Neural crest cell (in vitro differentiated cells): ENCODE data around the gene PIN1. TPM values are rescaled to one million over a fixed set of nuclear protein-coding genes. Genes with fewer than 3 reads are reported as not detected.
"Not testable (repeated sequence)": the region's sequence is repeated elsewhere in the genome, so short reads cannot be mapped to it uniquely, and the experiment has no call there.

ENCODE experiments used
- DNase-seq: peaks from one replicate; pipeline ENCODE4 v3.0.0; 2021; ENCODE audit warnings: low read depth, mixed read lengths, low spot score
- H3K27ac Mint-ChIP-seq: one replicate; pipeline ENCODE4 v1.8.0; 2021; ENCODE audit warnings: mild to moderate bottlenecking, mixed read lengths; ENCODE audit not compliant: unreplicated experiment
- H3K27me3 Mint-ChIP-seq: 2 replicates; pipeline ENCODE4 v1.8.0; 2021; ENCODE audit warnings: low read depth, mild to moderate bottlenecking, mixed read lengths
- H3K36me3 Mint-ChIP-seq: 2 replicates; pipeline ENCODE4 v1.8.0; 2021; ENCODE audit warnings: low read depth, mild to moderate bottlenecking, mixed read lengths
- H3K4me1 Mint-ChIP-seq: 2 replicates; pipeline ENCODE4 v1.8.0; 2021; ENCODE audit warnings: mixed read lengths
- H3K4me3 Mint-ChIP-seq: one replicate; pipeline ENCODE4 v1.8.0; 2021; ENCODE audit warnings: mild to moderate bottlenecking, mixed read lengths
- H3K9me3 Mint-ChIP-seq: 2 replicates; pipeline ENCODE4 v1.8.0; 2021; ENCODE audit warnings: mixed read lengths
- CTCF ChIP-seq: fragments of 200-600 bp; sonication (generic); conservative IDR thresholded peaks from 2 replicates; pipeline ENCODE4 v1.5.0; 2021; ENCODE audit warnings: antibody characterized with exemption, mild to moderate bottlenecking
- long read RNA-seq: library from polyadenylated mRNA; unstranded; transcript quantifications from one replicate; pipeline ENCODE4 v2.0.0, GENCODE V29; 2020
- total RNA-seq: library from RNA; stranded (reverse); gene quantifications from 2 replicates; pipeline ENCODE4 v1.2.1, GENCODE V29; 2021

The PIN1 gene
- 117 and 127 TPM in 2 replicates for total RNA-seq
- long read RNA-seq, full-length matches to known transcripts: 10 of 13 reads
- long read RNA-seq, partial matches to known transcripts: 0 of 13 reads
- long read RNA-seq, other reads (novel, unspliced or antisense): 3 of 13 reads

- H3K4me1 Mint-ChIP-seq: peaks cover 23% of the 10 kb centered on the region
- H3K27ac Mint-ChIP-seq: peak within 1 kb of the TSS; percentile 69
- TF ChIP-seq CTCF: peak; percentile 60
- H3K4me3 Mint-ChIP-seq: peak within 1 kb of the TSS; percentile 95
- peaks cover 3% of the 10 kb centered on the region for H3K27me3 Mint-ChIP-seq
- DNase-seq: peak; percentile 99
- H3K36me3 Mint-ChIP-seq: peaks cover 3% of the 10 kb centered on the region
- no peaks in the 10 kb centered on the region for H3K9me3 Mint-ChIP-seq
These were observed at the start of gene PIN1 for GRCh38 chr19:9834726-9835506. TSS of gene PIN1 (plus strand) at chr19:9835318. CDS start at chr19:9835345, 27 bp downstream.

GRCh38 chr19:9785367-9786331 is 49.5 kb upstream of the PIN1 start:
- TF ChIP-seq CTCF: no peak
- peak overlapping the region; percentile 86 for H3K4me3 Mint-ChIP-seq
- peak overlapping the region; percentile 98 for H3K27ac Mint-ChIP-seq

GRCh38 chr19:9786342-9786741 is 48.8 kb upstream of the PIN1 start:
- TF ChIP-seq CTCF: no peak
- Mint-ChIP-seq H3K27me3 (no peaks in the 10 kb centered on the region), H3K27ac (peak overlapping the region; percentile 62), H3K4me1 (peaks cover 35% of the 10 kb centered on the region), H3K36me3 (no peaks in the 10 kb centered on the region), H3K9me3 (no peaks in the 10 kb centered on the region), H3K4me3 (peak overlapping the region; percentile 86)
- no peak for DNase-seq

More at GRCh38 chr19:9785367-9786331, 49.5 kb upstream of the PIN1 start:
- H3K36me3 Mint-ChIP-seq: no peaks in the 10 kb centered on the region
- DNase-seq: peak; percentile 98
- peaks cover 33% of the 10 kb centered on the region for H3K4me1 Mint-ChIP-seq
- no peaks in the 10 kb centered on the region for H3K27me3 Mint-ChIP-seq
- H3K9me3 Mint-ChIP-seq: no peaks in the 10 kb centered on the region

GRCh38 chr19:9786819-9787218 is 48.3 kb upstream of the PIN1 start:
- H3K4me1 Mint-ChIP-seq: peaks cover 38% of the 10 kb centered on the region
- H3K27ac Mint-ChIP-seq: no peak overlapping the region
- DNase-seq: no peak
- no peak for TF ChIP-seq CTCF
- H3K27me3 Mint-ChIP-seq: no peaks in the 10 kb centered on the region
- no peaks in the 10 kb centered on the region for H3K9me3 Mint-ChIP-seq
- no peaks in the 10 kb centered on the region for H3K36me3 Mint-ChIP-seq
- H3K4me3 Mint-ChIP-seq: peak overlapping the region; percentile 76

GRCh38 chr19:9788604-9789003 is 46.5 kb upstream of the PIN1 start:
- peaks cover 44% of the 10 kb centered on the region for H3K4me1 Mint-ChIP-seq
- not testable (repeated sequence) for H3K27me3 Mint-ChIP-seq, H3K36me3 Mint-ChIP-seq, DNase-seq, H3K9me3 Mint-ChIP-seq, H3K27ac Mint-ChIP-seq
- peak overlapping the region; percentile 89 for H3K4me3 Mint-ChIP-seq
